ACC112 (cell line): ENCODE measurements around the gene PZP.
"Not testable (repeated sequence)": the region's sequence is repeated elsewhere in the genome, so short reads cannot be mapped to it uniquely, and the experiment has no call there.

Source experiments
- H2AFZ ChIP-seq: fragments of 200-600 bp; sonication (generic); one replicate; pipeline ENCODE4 v1.6.0; 2017; ENCODE audit warnings: antibody characterized with exemption, low read length; ENCODE audit not compliant: unreplicated experiment
- H3K27ac ChIP-seq: fragments of 200-600 bp; sonication (generic); 2 replicates; pipeline ENCODE4 v1.5.1; 2014; ENCODE audit warnings: low read depth, mild to moderate bottlenecking, antibody characterized with exemption, low read length, moderate library complexity
- H3K27me3 ChIP-seq: fragments of 200-600 bp; sonication (generic); 2 replicates; pipeline ENCODE4 v1.6.1; 2014; ENCODE audit warnings: mild to moderate bottlenecking, antibody characterized with exemption, low read length, moderate library complexity, mixed read lengths; ENCODE audit not compliant: insufficient read depth
- H3K36me3 ChIP-seq: fragments of 200-600 bp; sonication (generic); 2 replicates; pipeline ENCODE4 v1.6.1; 2016; ENCODE audit warnings: mild to moderate bottlenecking, antibody characterized with exemption, low read length, moderate library complexity, mixed read lengths; ENCODE audit not compliant: insufficient read depth
- H3K4me1 ChIP-seq: fragments of 200-600 bp; sonication (generic); one replicate; pipeline ENCODE4 v1.6.1; 2016; ENCODE audit warnings: low read length, mixed read lengths; ENCODE audit not compliant: insufficient read depth, unreplicated experiment, control insufficient read depth
- H3K4me3 ChIP-seq: fragments of 200-600 bp; sonication (generic); 2 replicates; pipeline ENCODE4 v1.5.1; 2014; ENCODE audit warnings: mild to moderate bottlenecking, low read depth, low read length
- H3K79me2 ChIP-seq: fragments of 200-600 bp; sonication (generic); one replicate; pipeline ENCODE4 v1.6.0; 2016; ENCODE audit warnings: low read length; ENCODE audit not compliant: control insufficient read depth, unreplicated experiment, insufficient read depth

Gene PZP

GRCh38 chr12:9144730-9145106, 63.5 kb downstream of the PZP start:
- Histone ChIP-seq H3K79me2 (no peaks in the 10 kb centered on the region), H2AFZ (no peak overlapping the region), H3K27ac (no peak overlapping the region), H3K4me3 (no peak overlapping the region), H3K27me3 (no peaks in the 10 kb centered on the region), H3K36me3 (no peaks in the 10 kb centered on the region), H3K4me1 (no peaks in the 10 kb centered on the region)

GRCh38 chr12:9143929-9144729, 64.1 kb downstream of the PZP start:
- H3K27ac ChIP-seq = no peak overlapping the region
- no peak overlapping the region for H2AFZ ChIP-seq
- H3K4me3 ChIP-seq = no peak overlapping the region
- H3K27me3 ChIP-seq = no peaks in the 10 kb centered on the region
- no peaks in the 10 kb centered on the region for H3K79me2 ChIP-seq
- no peaks in the 10 kb centered on the region for H3K36me3 ChIP-seq
- H3K4me1 ChIP-seq = no peaks in the 10 kb centered on the region

GRCh38 chr12:9143137-9143536, 65.1 kb downstream of the PZP start:
- Histone ChIP-seq H3K4me3 (no peak overlapping the region), H3K27me3 (no peaks in the 10 kb centered on the region), H3K27ac (no peak overlapping the region), H3K79me2 (no peaks in the 10 kb centered on the region), H3K36me3 (no peaks in the 10 kb centered on the region), H3K4me1 (no peaks in the 10 kb centered on the region), H2AFZ (no peak overlapping the region)

GRCh38 chr12:9139588-9140290, 68.5 kb downstream of the PZP start:
- not testable (repeated sequence) for H3K27ac ChIP-seq, H3K4me3 ChIP-seq

GRCh38 chr12:9135903-9136310, 72.3 kb downstream of the PZP start:
- H3K4me1 ChIP-seq = no peaks in the 10 kb centered on the region
- H3K27me3 ChIP-seq = no peaks in the 10 kb centered on the region; the same call in 1 of the 2 replicates
- no peak overlapping the region for H3K27ac ChIP-seq
- no peak overlapping the region for H3K4me3 ChIP-seq
- no peaks in the 10 kb centered on the region for H3K79me2 ChIP-seq
- no peaks in the 10 kb centered on the region for H3K36me3 ChIP-seq
- no peak overlapping the region for H2AFZ ChIP-seq

More at GRCh38 chr12:9139588-9140290, 68.5 kb downstream of the PZP start:
- H3K4me1 ChIP-seq, H3K79me2 ChIP-seq, H3K36me3 ChIP-seq, H2AFZ ChIP-seq, H3K27me3 ChIP-seq: not testable (repeated sequence)

GRCh38 chr12:9134981-9135628, 73.1 kb downstream of the PZP start:
- Histone ChIP-seq H3K4me1 (no peaks in the 10 kb centered on the region), H2AFZ (no peak overlapping the region), H3K36me3 (no peaks in the 10 kb centered on the region), H3K27me3 (no peaks in the 10 kb centered on the region; the same call in 1 of the 2 replicates), H3K4me3 (no peak overlapping the region), H3K27ac (no peak overlapping the region), H3K79me2 (no peaks in the 10 kb centered on the region)

- Histone ChIP-seq H3K79me2 (no peaks in the 10 kb centered on the region), H3K4me1 (no peaks in the 10 kb centered on the region), H3K36me3 (no peaks in the 10 kb centered on the region), H2AFZ (no peak overlapping the region), H3K27me3 (no peaks in the 10 kb centered on the region; the same call in 1 of the 2 replicates), H3K4me3 (no peak overlapping the region), H3K27ac (no peak overlapping the region)
Measured at GRCh38 chr12:9133216-9133916, 74.8 kb downstream of the PZP start.

- Histone ChIP-seq H3K27me3 (no peaks in the 10 kb centered on the region; the same call in 1 of the 2 replicates), H3K4me1 (no peaks in the 10 kb centered on the region), H3K27ac (no peak overlapping the region), H3K36me3 (no peaks in the 10 kb centered on the region), H2AFZ (no peak overlapping the region), H3K79me2 (no peaks in the 10 kb centered on the region), H3K4me3 (no peak overlapping the region)
Measured at GRCh38 chr12:9132008-9132535, 76.1 kb downstream of the PZP start.

GRCh38 chr12:9130244-9130643, 78.0 kb downstream of the PZP start:
- Histone ChIP-seq H3K79me2 (no peaks in the 10 kb centered on the region), H2AFZ (no peak overlapping the region), H3K27me3 (peaks cover 8% of the 10 kb centered on the region), H3K4me3 (no peak overlapping the region), H3K36me3 (no peaks in the 10 kb centered on the region), H3K27ac (no peak overlapping the region), H3K4me1 (no peaks in the 10 kb centered on the region)

GRCh38 chr12:9127936-9128663, 80.1 kb downstream of the PZP start:
- no peaks in the 10 kb centered on the region for H3K79me2 ChIP-seq
- H3K36me3 ChIP-seq = no peaks in the 10 kb centered on the region
- H3K27me3 ChIP-seq = peaks cover 8% of the 10 kb centered on the region
- no peak overlapping the region for H3K4me3 ChIP-seq
- H2AFZ ChIP-seq = no peak overlapping the region
- no peaks in the 10 kb centered on the region for H3K4me1 ChIP-seq
- no peak overlapping the region for H3K27ac ChIP-seq
